GM18951 (cell line): ENCODE measurements around the gene HLA-DOB.

Experiments used
- POLR2A ChIP-seq: IDR thresholded peaks from 4 replicates; pipeline ENCODE4 v1.6.1; 2011; ENCODE audit warnings: mild to moderate bottlenecking; ENCODE audit not compliant: insufficient read length, insufficient read depth; ENCODE audit errors: extremely low read depth
- in situ Hi-C: fragments of 300-500 bp; cut with MboI; formaldehyde crosslinking; loops from one replicate; pipeline ENCODE4 v1.12.0; 2022; ENCODE audit warnings: low sequenced_read_pairs, mixed read lengths, inconsistent platforms; ENCODE audit not compliant: unreplicated experiment

The HLA-DOB gene

GRCh38 chr6:32839356-32839755, 22.6 kb upstream of the HLA-DOB start:
- TF ChIP-seq POLR2A: no peak
- in situ Hi-C loops: no loop called here

GRCh38 chr6:32838114-32838958, 21.5 kb upstream of the HLA-DOB start, which contains the start of gene TAP2:
Gene TAP2, minus strand, starts transcription at chr6:32838739. Its CDS starts 506 bp downstream, at chr6:32838233.
- in situ Hi-C loops: no loop called here
- peak; percentile 82 for TF ChIP-seq POLR2A

- in situ Hi-C loops: no loop called here
- TF ChIP-seq POLR2A: no peak
Measured at GRCh38 chr6:32837651-32838113, 20.9 kb upstream of the HLA-DOB start.

GRCh38 chr6:32836873-32837272, 20.1 kb upstream of the HLA-DOB start:
- in situ Hi-C loops: no loop called here
- TF ChIP-seq POLR2A: no peak

- no peak for TF ChIP-seq POLR2A
- in situ Hi-C loops: no loop called here
Measured at GRCh38 chr6:32835167-32835893, 18.5 kb upstream of the HLA-DOB start.

- in situ Hi-C loops: no loop called here
- no peak for TF ChIP-seq POLR2A
Measured at GRCh38 chr6:32833664-32834063, 16.9 kb upstream of the HLA-DOB start.

- no peak for TF ChIP-seq POLR2A
- in situ Hi-C loops: no loop called here
Measured at GRCh38 chr6:32832535-32832934, 15.7 kb upstream of the HLA-DOB start.

GRCh38 chr6:32830936-32831335, 14.1 kb upstream of the HLA-DOB start:
- in situ Hi-C loops: no loop called here
- no peak for TF ChIP-seq POLR2A

GRCh38 chr6:32830017-32830416, 13.2 kb upstream of the HLA-DOB start:
- in situ Hi-C loops: no loop called here
- TF ChIP-seq POLR2A: no peak

GRCh38 chr6:32829495-32829894, 12.7 kb upstream of the HLA-DOB start:
- no peak for TF ChIP-seq POLR2A
- in situ Hi-C loops: no loop called here

GRCh38 chr6:32827025-32827424, 10.2 kb upstream of the HLA-DOB start:
- in situ Hi-C loops: no loop called here
- TF ChIP-seq POLR2A: no peak

GRCh38 chr6:32825966-32826365, 9.2 kb upstream of the HLA-DOB start:
- in situ Hi-C loops: no loop called here
- TF ChIP-seq POLR2A: no peak

GRCh38 chr6:32819729-32820128, 2.9 kb upstream of the HLA-DOB start:
- in situ Hi-C loops: no loop called here
- TF ChIP-seq POLR2A: no peak

- in situ Hi-C loops: no loop called here
Measured at GRCh38 chr6:32818867-32819266, 2.1 kb upstream of the HLA-DOB start.

More at GRCh38 chr6:32818867-32819266, 2.1 kb upstream of the HLA-DOB start:
- TF ChIP-seq POLR2A: no peak
